K562 (cell line): ENCODE data around the gene AKT2. TPM values are rescaled to one million over a fixed set of nuclear protein-coding genes. Genes with fewer than 3 reads are reported as not detected.

Experiments
- BACH1 ChIP-seq: fragments of 200-800 bp; sonication (Bioruptor generic); IDR thresholded peaks from 2 replicates; pipeline ENCODE4 v1.6.1; 2016; ENCODE audit warnings: missing genetic modification characterization, missing compliant biosample characterization
- C11orf30 ChIP-seq: fragments of 450-650 bp; IDR thresholded peaks from 2 replicates; pipeline ENCODE4 v1.6.1; 2016; ENCODE audit warnings: low read depth, mild to moderate bottlenecking
- CBX3 ChIP-seq, 2 experiments: IDR thresholded peaks; 1 replicate in 1 of 2; 2 replicates in 1 of 2; pipeline ENCODE4 v1.6.1; 2012; ENCODE audit warnings: inconsistent platforms in 2 of 2, low read length in 2 of 2, borderline replicate concordance in 1 of 2, control low read depth in 1 of 2
- CCNT2 ChIP-seq: IDR thresholded peaks from 2 replicates; pipeline ENCODE4 v1.6.1; 2011; ENCODE audit warnings: borderline replicate concordance, low read depth, mild to moderate bottlenecking, moderate library complexity, mixed read lengths, low read length; ENCODE audit not compliant: insufficient read length; ENCODE audit errors: extremely low read depth
- CREB1 ChIP-seq, 2 experiments: sonication (generic) in 1 of 2; formaldehyde crosslinking in 1 of 2; IDR thresholded peaks; 2 replicates each; pipeline versions ENCODE4 v1.6.1 to v1.8.0; 2012 to 2022; ENCODE audit warnings: inconsistent platforms in 1 of 2, mild to moderate bottlenecking in 1 of 2, missing genetic modification reagents in 1 of 2, moderate library complexity in 1 of 2
- HOXB6 ChIP-seq: fragments of 250-450 bp; sonication (Bioruptor Pico); IDR thresholded peaks from 2 replicates; pipeline ENCODE4 v1.5.1; 2022; ENCODE audit warnings: mild to moderate bottlenecking, borderline replicate concordance
- MTA1 ChIP-seq: fragments of 450-650 bp; IDR thresholded peaks from 2 replicates; pipeline ENCODE4 v1.6.1; 2017; ENCODE audit warnings: borderline replicate concordance
- NFYB ChIP-seq: IDR thresholded peaks from 2 replicates; pipeline ENCODE4 v1.6.1; 2011; ENCODE audit warnings: mild to moderate bottlenecking, moderate library complexity; ENCODE audit not compliant: insufficient read length; ENCODE audit errors: extremely low read depth
- PCBP1 ChIP-seq: fragments of 200-400 bp; formaldehyde crosslinking; IDR thresholded peaks from 2 replicates; pipeline ENCODE4 v1.6.1; 2018; ENCODE audit warnings: mild to moderate bottlenecking, low read depth, low read length; ENCODE audit not compliant: poor library complexity, severe bottlenecking
- PKNOX1 ChIP-seq: fragments of 450-650 bp; IDR thresholded peaks from 2 replicates; pipeline ENCODE4 v1.6.1; 2016
- RCOR1 ChIP-seq, 2 experiments: IDR thresholded peaks; 2 replicates each; pipeline ENCODE4 v1.6.1; 2012; ENCODE audit warnings: low read depth in 2 of 2, low read length in 2 of 2, borderline replicate concordance in 1 of 2, improper control_type of control experiment in 1 of 2
- SAFB ChIP-seq: fragments of 200-400 bp; formaldehyde crosslinking; IDR thresholded peaks from 2 replicates; pipeline ENCODE4 v1.6.1; 2017; ENCODE audit warnings: low read depth, low read length, borderline replicate concordance
- SMAD1 ChIP-seq: fragments of 150-350 bp; IDR thresholded peaks from 2 replicates; pipeline ENCODE4 v1.6.1; 2014; ENCODE audit warnings: low read length, low read depth; ENCODE audit not compliant: partially characterized antibody
- TAF9B ChIP-seq: fragments of 450-650 bp; IDR thresholded peaks from 2 replicates; pipeline ENCODE4 v1.6.1; 2018; ENCODE audit warnings: mild to moderate bottlenecking; ENCODE audit not compliant: partially characterized antibody
- WHSC1 ChIP-seq: IDR thresholded peaks from one replicate; pipeline ENCODE4 v1.6.1; 2012; ENCODE audit warnings: low read length, control low read depth, inconsistent platforms
- ZNF224 ChIP-seq: sonication (generic); formaldehyde crosslinking; IDR thresholded peaks from 2 replicates; pipeline ENCODE4 v1.8.0; 2022; ENCODE audit warnings: mild to moderate bottlenecking, missing genetic modification reagents
- ZNF232 ChIP-seq: sonication (generic); formaldehyde crosslinking; IDR thresholded peaks from 2 replicates; pipeline ENCODE4 v1.8.0; 2022; ENCODE audit warnings: mild to moderate bottlenecking, missing genetic modification reagents
- ZNF347 ChIP-seq: fragments of 450-650 bp; formaldehyde crosslinking; IDR thresholded peaks from 2 replicates; pipeline ENCODE4 v1.4.0; 2020; ENCODE audit warnings: low read depth, mild to moderate bottlenecking, moderate library complexity
- ZNF589 ChIP-seq: fragments of 200-800 bp; sonication (Bioruptor generic); IDR thresholded peaks from 2 replicates; pipeline ENCODE4 v1.6.1; 2016; ENCODE audit warnings: low read depth, missing genetic modification characterization, missing compliant biosample characterization
- ZNF696 ChIP-seq: fragments of 250-450 bp; sonication (Bioruptor Pico); conservative IDR thresholded peaks from 2 replicates; pipeline ENCODE4 v1.4.0; 2020; ENCODE audit warnings: mild to moderate bottlenecking, moderate library complexity
- ZNF764 ChIP-seq: fragments of 250-450 bp; sonication (Bioruptor Pico); IDR thresholded peaks from 2 replicates; pipeline ENCODE4 v1.4.0; 2020; ENCODE audit warnings: low read depth, mild to moderate bottlenecking, moderate library complexity
- ZNF785 ChIP-seq: fragments of 250-450 bp; sonication (Bioruptor Pico); IDR thresholded peaks from 2 replicates; pipeline ENCODE4 v1.4.0; 2020; ENCODE audit warnings: mild to moderate bottlenecking
- polyA plus RNA-seq, 8 experiments: library from polyadenylated mRNA; depleted of rRNA in 4 of 8; stranded (reverse) in 5 of 8; unstranded in 3 of 8; fragments of >200 nt; fragmentation: Nextera tagmentation in 2 of 8; fragmentation: Illumina TruSeq in 1 of 8; extraction: Ambion mirVana in 2 of 8; extraction: Trizol in 1 of 8; gene quantifications; 2 replicates each; pipeline versions ENCODE4 v1.2.1 to v1.2.3, GENCODE V29; 2011 to 2014; ENCODE audit warnings: inconsistent platforms in 1 of 8, missing spikeins in 1 of 8
- total RNA-seq, 7 experiments: library from RNA; depleted of rRNA in 6 of 7; stranded (reverse); fragments of >200 nt in 6 of 7; fragmentation: Illumina TruSeq in 2 of 7; extraction: Trizol in 2 of 7; gene quantifications; 2 replicates each; pipeline versions ENCODE4 v1.2.1 to v1.2.3, GENCODE V29; 2011 to 2021; ENCODE audit warnings: low replicate concordance in 1 of 7
- TF ChIP-seq, protein P1 (sequence below): sonication (generic); formaldehyde crosslinking; IDR thresholded peaks from 2 replicates; pipeline ENCODE4 v1.9.0; 2022; ENCODE audit warnings: mild to moderate bottlenecking, missing genetic modification reagents
- TF ChIP-seq, protein P2 (sequence below): fragments of 450-650 bp; formaldehyde crosslinking; IDR thresholded peaks from 2 replicates; pipeline ENCODE4 v1.4.0; 2022; ENCODE audit warnings: missing genetic modification characterization

AKT2 gene
- total and polyA plus RNA-seq, 9 of the 15 experiments (the other 6 are each of a cell fraction or from before 2014, with no cell fraction given) = 1.1 to 132 (median 67.7) TPM

DNA sequence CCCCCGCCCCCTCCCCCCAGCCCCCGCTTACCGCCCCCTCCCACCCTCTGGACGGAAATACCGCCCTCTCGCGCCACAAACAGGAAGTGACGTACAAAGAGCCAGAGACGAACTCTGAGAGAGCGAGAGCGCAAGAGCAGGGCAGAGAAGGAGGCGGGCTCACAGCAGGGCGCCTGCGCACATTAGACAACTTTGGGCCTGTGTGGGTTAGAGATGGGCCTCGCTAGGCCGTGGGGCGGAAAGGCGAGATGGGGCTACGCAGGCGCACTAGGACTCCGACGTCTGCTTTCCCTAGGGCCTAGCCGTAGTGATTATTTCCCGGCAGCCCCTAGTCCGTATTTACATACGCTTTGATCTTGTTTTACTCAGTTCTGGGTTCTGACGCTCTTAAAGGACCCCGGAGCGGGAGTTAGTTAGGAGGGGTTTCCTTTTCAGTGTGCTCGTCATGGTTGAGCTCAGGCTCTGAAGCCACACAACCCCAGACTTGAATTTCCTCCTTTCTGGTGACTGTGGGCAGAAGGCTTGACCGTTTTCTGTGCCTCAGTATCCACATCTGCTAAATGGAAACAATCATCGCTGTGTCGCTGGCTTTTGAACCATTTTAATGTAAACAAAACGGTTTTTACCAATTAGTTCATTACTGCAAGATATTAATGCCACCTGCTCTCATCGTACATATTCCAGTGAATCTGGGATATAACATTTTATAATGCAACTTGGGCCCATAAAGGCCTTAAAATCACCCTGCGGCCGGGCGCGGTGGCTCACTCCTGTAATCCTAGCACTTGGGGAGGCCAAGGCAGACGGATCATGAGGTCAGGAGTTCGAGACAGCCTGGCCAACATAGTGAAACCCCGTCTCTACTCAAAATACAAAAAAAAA lies 449 bp upstream of the AKT2 start (continued):
- TF ChIP-seq SMAD1 = no peak
- TF ChIP-seq SAFB = no peak
- TF ChIP-seq ZNF785 (CRISPR knock-in tag) = no peak
- no peak for TF ChIP-seq PCBP1
- TF ChIP-seq WHSC1 = no peak
- TF ChIP-seq ZNF224 (CRISPR knock-in tag) = no peak
- TF ChIP-seq ZNF589 = 0 out of 2 replicates have a peak, but pooled peaks have one; percentile 46
- TF ChIP-seq, protein P1, sequence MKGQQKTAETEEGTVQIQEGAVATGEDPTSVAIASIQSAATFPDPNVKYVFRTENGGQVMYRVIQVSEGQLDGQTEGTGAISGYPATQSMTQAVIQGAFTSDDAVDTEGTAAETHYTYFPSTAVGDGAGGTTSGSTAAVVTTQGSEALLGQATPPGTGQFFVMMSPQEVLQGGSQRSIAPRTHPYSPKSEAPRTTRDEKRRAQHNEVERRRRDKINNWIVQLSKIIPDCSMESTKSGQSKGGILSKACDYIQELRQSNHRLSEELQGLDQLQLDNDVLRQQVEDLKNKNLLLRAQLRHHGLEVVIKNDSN (CRISPR knock-in tag) = no peak
- TF ChIP-seq ZNF764 (CRISPR knock-in tag) = no peak
- 0 out of 2 replicates have a peak, but pooled peaks have one; percentile 59 for TF ChIP-seq MTA1
- TF ChIP-seq PKNOX1 = no peak
- no peak for TF ChIP-seq ZNF232 (CRISPR knock-in tag)
- peak in 1 of 2 experiments; percentile 40; a peak in 1 of 3 replicates for TF ChIP-seq CBX3 (IDR thresholded peaks at IDR 0.05; ENCODE audit: borderline replicate concordance in 1 of 2, low read length in 2 of 2)
- TF ChIP-seq BACH1 (tag) = no peak; the same call in 1 of the 2 replicates
- no peak for TF ChIP-seq ZNF696 (CRISPR knock-in tag)
- no peak for TF ChIP-seq HOXB6 (CRISPR knock-in tag)
- peak; percentile 77 for TF ChIP-seq CREB1 (IDR thresholded peaks at IDR 0.05)
- peak; percentile 88 for TF ChIP-seq CREB1 (CRISPR knock-in tag; IDR thresholded peaks at IDR 0.05)
- no peak for TF ChIP-seq CCNT2
- no peak for TF ChIP-seq TAF9B
- no peak for TF ChIP-seq C11orf30
- TF ChIP-seq, protein P2, sequence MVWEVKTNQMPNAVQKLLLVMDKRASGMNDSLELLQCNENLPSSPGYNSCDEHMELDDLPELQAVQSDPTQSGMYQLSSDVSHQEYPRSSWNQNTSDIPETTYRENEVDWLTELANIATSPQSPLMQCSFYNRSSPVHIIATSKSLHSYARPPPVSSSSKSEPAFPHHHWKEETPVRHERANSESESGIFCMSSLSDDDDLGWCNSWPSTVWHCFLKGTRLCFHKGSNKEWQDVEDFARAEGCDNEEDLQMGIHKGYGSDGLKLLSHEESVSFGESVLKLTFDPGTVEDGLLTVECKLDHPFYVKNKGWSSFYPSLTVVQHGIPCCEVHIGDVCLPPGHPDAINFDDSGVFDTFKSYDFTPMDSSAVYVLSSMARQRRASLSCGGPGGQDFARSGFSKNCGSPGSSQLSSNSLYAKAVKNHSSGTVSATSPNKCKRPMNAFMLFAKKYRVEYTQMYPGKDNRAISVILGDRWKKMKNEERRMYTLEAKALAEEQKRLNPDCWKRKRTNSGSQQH (CRISPR knock-in tag) = no peak
- TF ChIP-seq NFYB = no peak
- TF ChIP-seq ZNF347 (CRISPR knock-in tag) = no peak
- peak in 1 of 2 experiments; percentile 91; a peak in 2 of 4 replicates for TF ChIP-seq RCOR1 (IDR thresholded peaks at IDR 0.05; ENCODE audit: borderline replicate concordance in 1 of 2, low read depth in 2 of 2, low read length in 2 of 2)
